Measurements from ENCODE around the gene MANBA.

DNA sequence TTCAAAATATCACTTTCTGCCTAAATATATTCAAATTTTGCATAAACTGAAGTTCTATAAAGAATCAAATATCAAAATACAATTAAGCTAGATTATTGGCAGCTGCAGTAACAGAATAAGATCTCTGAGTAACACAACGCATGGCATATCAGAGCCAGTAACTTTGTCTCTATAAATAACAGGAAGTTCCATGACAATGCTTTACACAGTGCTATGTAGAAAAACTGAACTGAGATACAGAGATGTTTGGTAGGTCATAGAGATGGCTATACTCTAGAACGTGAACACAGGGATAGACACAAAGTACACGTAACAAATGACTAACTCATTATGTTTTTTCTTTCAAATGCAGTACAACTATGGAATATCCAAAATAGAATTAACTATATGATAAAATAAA, 48.4 kb upstream of the MANBA start:
- no peak for TF ChIP-seq RAD21 (IDR thresholded peaks at IDR 0.05; ENCODE audit: low read depth)
- no peak for TF ChIP-seq EP300 (IDR thresholded peaks at IDR 0.05; ENCODE audit: borderline replicate concordance)
- no peak for TF ChIP-seq CEBPB (IDR thresholded peaks at IDR 0.05)
- TF ChIP-seq, protein P1, sequence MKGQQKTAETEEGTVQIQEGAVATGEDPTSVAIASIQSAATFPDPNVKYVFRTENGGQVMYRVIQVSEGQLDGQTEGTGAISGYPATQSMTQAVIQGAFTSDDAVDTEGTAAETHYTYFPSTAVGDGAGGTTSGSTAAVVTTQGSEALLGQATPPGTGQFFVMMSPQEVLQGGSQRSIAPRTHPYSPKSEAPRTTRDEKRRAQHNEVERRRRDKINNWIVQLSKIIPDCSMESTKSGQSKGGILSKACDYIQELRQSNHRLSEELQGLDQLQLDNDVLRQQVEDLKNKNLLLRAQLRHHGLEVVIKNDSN (IDR thresholded peaks at IDR 0.05), result no peak
- TF ChIP-seq, protein P2, sequence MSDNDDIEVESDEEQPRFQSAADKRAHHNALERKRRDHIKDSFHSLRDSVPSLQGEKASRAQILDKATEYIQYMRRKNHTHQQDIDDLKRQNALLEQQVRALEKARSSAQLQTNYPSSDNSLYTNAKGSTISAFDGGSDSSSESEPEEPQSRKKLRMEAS (IDR thresholded peaks at IDR 0.05), result no peak
- no peak for TF ChIP-seq NFIC (IDR thresholded peaks at IDR 0.05)
